ENCODE data around the gene CADM2. TPM values are rescaled to one million over a fixed set of nuclear protein-coding genes. Genes with fewer than 3 reads are reported as not detected.

Gene CADM2
- total and polyA plus RNA-seq, 2 donors from 2014 or later: 0.06 to 0.25 TPM

DNA sequence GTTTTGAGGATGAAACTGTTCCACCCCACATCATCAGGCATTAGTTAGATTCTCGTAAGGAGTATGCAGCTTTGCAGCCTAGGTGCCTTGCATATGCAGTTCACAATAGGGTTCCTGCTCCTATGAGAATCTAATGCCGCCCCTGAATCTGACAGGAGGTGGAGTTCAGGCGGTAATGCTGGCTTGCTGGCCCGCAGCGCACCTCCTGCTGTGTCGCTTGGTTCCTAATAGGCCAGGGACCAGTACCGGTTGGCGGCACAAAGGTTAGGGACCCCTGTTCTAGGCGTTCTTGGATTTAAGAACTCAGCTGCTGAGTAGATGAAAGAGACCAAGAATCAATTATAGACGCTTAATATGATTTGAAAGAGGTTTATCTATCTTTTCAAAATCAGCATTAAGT lies 595.4 kb downstream of the CADM2 start:
- TF ChIP-seq CTCF (IDR thresholded peaks at IDR 0.05; ENCODE audit: borderline replicate concordance, extremely low read depth, insufficient read depth): no peak
- Histone ChIP-seq H3K4me1 (ENCODE audit: control insufficient read depth in 2 of 3, insufficient read depth in 2 of 3, low read depth in 1 of 3, low read length in 3 of 3) (no peaks in the 10 kb centered on the region), H3K27ac (ENCODE audit: low read depth in 2 of 2, low read length in 2 of 2) (no peak overlapping the region), H3K9me3 (ENCODE audit: control insufficient read depth in 2 of 3, insufficient read depth in 1 of 3, low read length in 3 of 3) (no peaks in the 10 kb centered on the region), H3K36me3 (ENCODE audit: control insufficient read depth in 2 of 3, insufficient read depth in 3 of 3, low read length in 3 of 3) (no peaks in the 10 kb centered on the region), H3K27me3 (ENCODE audit: control insufficient read depth, insufficient read depth, low read length) (no peaks in the 10 kb centered on the region), H3K9ac (ENCODE audit: low read length in 3 of 3) (no peak overlapping the region), H3K4me3 (ENCODE audit: low read length in 3 of 3) (no peak overlapping the region)
- intact Hi-C loops (cut with DNase I): no loop called here
- no peak for FAIRE-seq
- peak in 1 of 5 donors; percentile 24 for DNase-seq

DNA sequence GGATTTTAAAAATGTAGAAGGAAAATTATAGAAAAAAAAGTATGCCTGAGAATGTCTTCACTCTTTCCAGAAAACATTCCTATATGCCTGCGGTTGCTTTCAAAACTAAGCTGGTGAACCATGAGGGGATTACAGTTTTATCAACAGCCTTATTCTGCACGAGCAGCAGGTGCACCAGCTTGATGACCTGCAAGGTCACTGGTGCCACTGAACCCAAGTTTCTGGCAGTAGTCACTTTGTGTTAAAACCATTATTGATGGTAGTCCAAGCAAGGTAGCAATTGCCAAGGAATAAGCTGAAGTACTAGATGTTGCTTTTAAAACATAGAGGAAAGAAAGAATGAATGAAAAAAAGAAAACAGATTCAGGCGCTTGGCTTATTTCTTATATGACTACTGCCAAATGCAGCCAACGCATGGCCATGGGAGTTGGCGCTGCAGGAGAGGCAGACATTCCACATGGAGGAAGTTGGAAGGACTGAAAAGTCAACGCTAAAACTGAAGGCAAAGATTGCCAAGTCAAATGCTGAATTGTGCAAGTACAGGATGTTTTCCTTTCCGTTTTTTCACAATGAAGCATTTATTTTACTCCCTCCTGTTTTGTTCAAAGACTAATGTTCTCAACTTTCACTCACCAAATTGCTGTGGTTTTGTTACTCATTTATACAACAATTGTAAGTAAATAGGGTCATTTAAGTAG lies 601.4 kb downstream of the CADM2 start:
- Histone ChIP-seq H3K9ac (ENCODE audit: low read length in 3 of 3) (no peak overlapping the region), H3K36me3 (ENCODE audit: control insufficient read depth in 2 of 3, insufficient read depth in 3 of 3, low read length in 3 of 3) (no peaks in the 10 kb centered on the region), H3K27ac (ENCODE audit: low read depth in 2 of 2, low read length in 2 of 2) (no peak overlapping the region), H3K4me1 (ENCODE audit: control insufficient read depth in 2 of 3, insufficient read depth in 2 of 3, low read depth in 1 of 3, low read length in 3 of 3) (no peaks in the 10 kb centered on the region), H3K9me3 (ENCODE audit: control insufficient read depth in 2 of 3, insufficient read depth in 1 of 3, low read length in 3 of 3) (no peaks in the 10 kb centered on the region), H3K4me3 (ENCODE audit: low read length in 3 of 3) (no peak overlapping the region), H3K27me3 (ENCODE audit: control insufficient read depth, insufficient read depth, low read length) (no peaks in the 10 kb centered on the region)
- TF ChIP-seq CTCF (IDR thresholded peaks at IDR 0.05; ENCODE audit: borderline replicate concordance, extremely low read depth, insufficient read depth): no peak
- no peak for DNase-seq
- intact Hi-C loops (cut with DNase I): no loop called here
- FAIRE-seq: no peak

DNA sequence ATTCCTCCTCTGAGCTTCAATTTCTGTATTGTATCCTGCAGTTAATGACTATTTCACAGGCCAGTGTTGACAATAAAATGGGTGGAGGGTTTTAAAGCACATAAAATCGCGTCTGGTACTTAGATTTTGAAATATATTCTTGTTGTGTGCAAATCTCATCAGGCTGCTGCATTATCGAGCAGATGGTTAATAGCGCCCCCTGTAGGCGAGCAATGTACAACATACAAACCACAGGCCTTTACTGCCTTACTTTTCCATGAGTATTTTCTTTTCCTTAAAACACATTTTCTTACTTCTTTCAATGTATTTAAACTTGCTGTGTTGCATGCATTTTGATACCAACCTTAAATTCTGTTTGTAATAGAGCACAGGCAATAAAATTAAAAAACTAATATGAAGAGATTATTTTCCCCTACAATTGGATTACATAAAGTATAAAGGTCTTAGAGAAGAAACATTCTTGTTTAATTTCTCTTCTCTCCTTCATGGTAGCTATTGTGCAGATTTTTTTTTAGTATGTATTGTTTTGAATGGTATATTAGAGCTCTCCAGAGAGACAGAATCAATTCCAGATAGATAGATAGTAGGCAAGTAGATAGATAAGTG lies 608.4 kb downstream of the CADM2 start:
- H3K4me3 ChIP-seq (ENCODE audit: low read length in 3 of 3): no peak overlapping the region
- no peaks in the 10 kb centered on the region for H3K36me3 ChIP-seq (ENCODE audit: control insufficient read depth in 2 of 3, insufficient read depth in 3 of 3, low read length in 3 of 3)
- no peaks in the 10 kb centered on the region for H3K27me3 ChIP-seq (ENCODE audit: control insufficient read depth, insufficient read depth, low read length)
- TF ChIP-seq CTCF (IDR thresholded peaks at IDR 0.05; ENCODE audit: borderline replicate concordance, extremely low read depth, insufficient read depth): peak; percentile 41
- no peaks in the 10 kb centered on the region for H3K4me1 ChIP-seq (ENCODE audit: control insufficient read depth in 2 of 3, insufficient read depth in 2 of 3, low read depth in 1 of 3, low read length in 3 of 3)
- DNase-seq (peak in 2 of 5 donors; percentile 13 to 29), FAIRE-seq (no peak)
- H3K27ac ChIP-seq (ENCODE audit: low read depth in 2 of 2, low read length in 2 of 2): no peak overlapping the region
- H3K9me3 ChIP-seq (ENCODE audit: control insufficient read depth in 2 of 3, insufficient read depth in 1 of 3, low read length in 3 of 3): no peaks in the 10 kb centered on the region
- no peak overlapping the region for H3K9ac ChIP-seq (ENCODE audit: low read length in 3 of 3)
- intact Hi-C loops (cut with DNase I): no loop called here

Data from kidney (tissue), 14 donors.